Smooth muscle cell (in vitro differentiated cells): ENCODE data around the gene EIF5B. TPM values are rescaled to one million over a fixed set of nuclear protein-coding genes. Genes with fewer than 3 reads are reported as not detected.
"Not testable (repeated sequence)": the region's sequence is repeated elsewhere in the genome, so short reads cannot be mapped to it uniquely, and the experiment has no call there.

Experiments used
- DNase-seq: peaks from one replicate; lab custom pipeline; 2025; ENCODE audit not compliant: unreplicated experiment; lab: John Stamatoyannopoulos, UW
- H2AFZ ChIP-seq: fragments of 200-600 bp; sonication (generic); 2 replicates; pipeline ENCODE4 v1.6.0; 2016; ENCODE audit warnings: antibody characterized with exemption, low read depth, mild to moderate bottlenecking
- H3F3A ChIP-seq: fragments of 200-600 bp; sonication (generic); 2 replicates; pipeline ENCODE4 v1.6.0; 2017; ENCODE audit warnings: antibody characterized with exemption, low read depth
- H3K27ac ChIP-seq: fragments of 200-600 bp; sonication (generic); 2 replicates; pipeline ENCODE4 v1.5.1; 2016; ENCODE audit warnings: low read depth, mild to moderate bottlenecking
- H3K27me3 ChIP-seq: fragments of 200-600 bp; sonication (generic); 2 replicates; pipeline ENCODE4 v1.6.1; 2016; ENCODE audit warnings: low read depth, mild to moderate bottlenecking
- H3K36me3 ChIP-seq: fragments of 200-600 bp; sonication (generic); 2 replicates; pipeline ENCODE4 v1.5.1; 2016; ENCODE audit warnings: low read depth
- H3K4me1 ChIP-seq: fragments of 200-600 bp; sonication (generic); 2 replicates; pipeline ENCODE4 v1.5.1; 2016; ENCODE audit warnings: low read depth
- H3K4me2 ChIP-seq: fragments of 200-600 bp; sonication (generic); 2 replicates; pipeline ENCODE4 v1.6.0; 2016; ENCODE audit warnings: mild to moderate bottlenecking
- H3K4me3 ChIP-seq: fragments of 200-600 bp; sonication (generic); 2 replicates; pipeline ENCODE4 v1.5.1; 2016; ENCODE audit warnings: mild to moderate bottlenecking
- H3K79me2 ChIP-seq: fragments of 200-600 bp; sonication (generic); 2 replicates; pipeline ENCODE4 v1.6.0; 2016; ENCODE audit warnings: low read depth, mild to moderate bottlenecking
- H3K9ac ChIP-seq: fragments of 200-600 bp; sonication (generic); 2 replicates; pipeline ENCODE4 v1.6.0; 2016; ENCODE audit warnings: low read depth
- H3K9me3 ChIP-seq: fragments of 200-600 bp; sonication (generic); replicated peaks from 2 replicates; pipeline ENCODE4 v1.5.1; 2016; ENCODE audit warnings: low read depth
- H4K20me1 ChIP-seq: fragments of 200-600 bp; sonication (generic); 2 replicates; pipeline ENCODE4 v1.6.0; 2016; ENCODE audit warnings: low read depth
- WGBS: methylation state at CpG from one replicate; pipeline ENCODE4 v1.1.7; 2016; ENCODE audit warnings: low lambda C conversion rate; 5-methylcytosine and 5-hydroxymethylcytosine counted together
- polyA plus RNA-seq: library from polyadenylated mRNA; unstranded; fragments of >200 nt; fragmentation: Nextera tagmentation; extraction: Ambion mirVana; gene quantifications from 2 replicates; pipeline ENCODE4 v1.2.1, GENCODE V29; 2016
- total RNA-seq: library from RNA; depleted of rRNA; stranded (reverse); fragments of >200 nt; gene quantifications from 2 replicates; pipeline ENCODE4 v1.2.3, GENCODE V29; 2014
- TF ChIP-seq, protein P1 (sequence below): fragments of 200-600 bp; sonication (generic); IDR thresholded peaks from 2 replicates; pipeline ENCODE4 v1.5.1; 2017; ENCODE audit warnings: borderline replicate concordance, mild to moderate bottlenecking, antibody characterized with exemption; ENCODE audit not compliant: insufficient read depth, poor library complexity, severe bottlenecking

The EIF5B gene
- total and polyA plus RNA-seq, 2 experiments from 2014 or later = 17.1 to 23.3 TPM

DNA sequence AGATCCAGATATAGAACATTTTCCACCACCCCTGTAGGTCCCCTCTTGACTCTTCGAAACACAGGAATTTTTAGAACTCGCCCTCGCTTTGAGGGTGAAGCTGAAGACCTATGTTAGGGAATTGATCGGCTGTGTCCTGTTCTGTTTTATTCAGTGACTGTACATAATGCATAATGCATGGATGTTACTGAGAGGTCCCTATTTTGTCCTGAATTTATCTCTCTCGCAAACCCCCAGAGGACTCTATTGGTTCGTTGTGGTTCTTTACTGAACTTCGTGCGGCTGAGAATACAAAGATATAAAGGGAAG, 431 bp upstream of the EIF5B start:
- TF ChIP-seq, protein P1, sequence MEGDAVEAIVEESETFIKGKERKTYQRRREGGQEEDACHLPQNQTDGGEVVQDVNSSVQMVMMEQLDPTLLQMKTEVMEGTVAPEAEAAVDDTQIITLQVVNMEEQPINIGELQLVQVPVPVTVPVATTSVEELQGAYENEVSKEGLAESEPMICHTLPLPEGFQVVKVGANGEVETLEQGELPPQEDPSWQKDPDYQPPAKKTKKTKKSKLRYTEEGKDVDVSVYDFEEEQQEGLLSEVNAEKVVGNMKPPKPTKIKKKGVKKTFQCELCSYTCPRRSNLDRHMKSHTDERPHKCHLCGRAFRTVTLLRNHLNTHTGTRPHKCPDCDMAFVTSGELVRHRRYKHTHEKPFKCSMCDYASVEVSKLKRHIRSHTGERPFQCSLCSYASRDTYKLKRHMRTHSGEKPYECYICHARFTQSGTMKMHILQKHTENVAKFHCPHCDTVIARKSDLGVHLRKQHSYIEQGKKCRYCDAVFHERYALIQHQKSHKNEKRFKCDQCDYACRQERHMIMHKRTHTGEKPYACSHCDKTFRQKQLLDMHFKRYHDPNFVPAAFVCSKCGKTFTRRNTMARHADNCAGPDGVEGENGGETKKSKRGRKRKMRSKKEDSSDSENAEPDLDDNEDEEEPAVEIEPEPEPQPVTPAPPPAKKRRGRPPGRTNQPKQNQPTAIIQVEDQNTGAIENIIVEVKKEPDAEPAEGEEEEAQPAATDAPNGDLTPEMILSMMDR = no peak
- Histone ChIP-seq H3K4me2 (peak overlapping the region; percentile 93), H3K27me3 (no peaks in the 10 kb centered on the region), H3K79me2 (peaks cover 79% of the 10 kb centered on the region), H3K9me3 (no peaks in the 10 kb centered on the region), H3K4me3 (peak overlapping the region; percentile 71), H3K36me3 (peaks cover 1% of the 10 kb centered on the region), H3F3A (no peaks in the 10 kb centered on the region), H2AFZ (peak overlapping the region; percentile 95), H3K9ac (peak overlapping the region; percentile 81), H4K20me1 (peaks cover 44% of the 10 kb centered on the region), H3K4me1 (peaks cover 18% of the 10 kb centered on the region), H3K27ac (peak overlapping the region; percentile 87)
- 3% methylated on average over 8 of the region's 8 CpGs for WGBS
- DNase-seq = no peak

- H3K4me2 ChIP-seq = peak overlapping the region; percentile 93
- no peaks in the 10 kb centered on the region for H3F3A ChIP-seq
- peaks cover 86% of the 10 kb centered on the region for H3K79me2 ChIP-seq
- no peaks in the 10 kb centered on the region for H3K9me3 ChIP-seq
- WGBS = 8% methylated on average over 17 of the region's 17 CpGs
- no peaks in the 10 kb centered on the region for H3K27me3 ChIP-seq
- peak overlapping the region; percentile 95 for H2AFZ ChIP-seq
- H3K4me3 ChIP-seq = peak overlapping the region; percentile 71
- DNase-seq = no peak
- H4K20me1 ChIP-seq = peaks cover 53% of the 10 kb centered on the region
- TF ChIP-seq, protein P1 = no peak
- peaks cover 18% of the 10 kb centered on the region for H3K4me1 ChIP-seq
- peak overlapping the region; percentile 87 for H3K27ac ChIP-seq
- H3K36me3 ChIP-seq = no peaks in the 10 kb centered on the region
- H3K9ac ChIP-seq = peak overlapping the region; percentile 81
These were observed 918 bp downstream of the EIF5B start for GRCh38 chr2:99338029-99338585.

GRCh38 chr2:99340669-99341236, 3.6 kb downstream of the EIF5B start:
- peaks cover 73% of the 10 kb centered on the region for H4K20me1 ChIP-seq
- DNase-seq = no peak
- H3K27me3 ChIP-seq = no peaks in the 10 kb centered on the region
- no peak overlapping the region for H3K4me3 ChIP-seq
- peaks cover 86% of the 10 kb centered on the region for H3K79me2 ChIP-seq
- H3K27ac ChIP-seq = peak overlapping the region; percentile 1
- TF ChIP-seq, protein P1 = no peak
- H3K4me1 ChIP-seq = peaks cover 10% of the 10 kb centered on the region
- no peak overlapping the region for H2AFZ ChIP-seq
- H3F3A ChIP-seq = no peaks in the 10 kb centered on the region
- no peak overlapping the region for H3K9ac ChIP-seq
- H3K9me3 ChIP-seq = no peaks in the 10 kb centered on the region
- H3K36me3 ChIP-seq = no peaks in the 10 kb centered on the region
- WGBS = 91% methylated on average over 8 of the region's 8 CpGs
- no peak overlapping the region for H3K4me2 ChIP-seq

- peaks cover 100% of the 10 kb centered on the region for H3K79me2 ChIP-seq
- no peaks in the 10 kb centered on the region for H3K36me3 ChIP-seq
- TF ChIP-seq, protein P1 = no peak
- peaks cover 90% of the 10 kb centered on the region for H4K20me1 ChIP-seq
- no peak overlapping the region for H3K4me3 ChIP-seq
- no peak overlapping the region for H3K4me2 ChIP-seq
- H3F3A ChIP-seq = no peaks in the 10 kb centered on the region
- H3K4me1 ChIP-seq = peaks cover 10% of the 10 kb centered on the region
- H3K9ac ChIP-seq = no peak overlapping the region
- no peak overlapping the region for H2AFZ ChIP-seq
- H3K27me3 ChIP-seq = no peaks in the 10 kb centered on the region
- no peak overlapping the region for H3K27ac ChIP-seq
- H3K9me3 ChIP-seq = no peaks in the 10 kb centered on the region
- 96% methylated on average over 2 of the region's 2 CpGs for WGBS
- no peak for DNase-seq
These were observed 5.3 kb downstream of the EIF5B start for GRCh38 chr2:99342536-99342935.

DNA sequence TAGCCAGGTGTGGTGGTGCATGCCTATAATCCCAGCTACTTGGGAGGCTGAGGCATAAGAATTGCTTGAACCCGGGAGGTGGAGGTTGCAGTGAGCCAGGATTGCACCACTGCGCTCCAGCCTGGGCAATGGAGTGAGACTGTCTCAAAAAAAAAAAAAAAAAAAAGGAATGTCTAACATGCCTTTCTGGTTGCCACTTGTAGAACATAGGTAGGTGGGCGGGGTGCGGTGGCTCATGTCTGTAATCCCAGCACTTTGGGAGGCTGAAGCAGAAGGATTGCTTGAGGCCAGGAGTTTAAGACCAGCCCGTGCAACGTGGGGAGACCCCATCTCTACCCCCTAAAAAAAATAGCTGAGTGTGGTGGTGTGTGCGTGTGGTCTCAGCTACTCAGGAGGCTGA, 8.3 kb downstream of the EIF5B start:
- not testable (repeated sequence) for H3K27me3 ChIP-seq, H3K9me3 ChIP-seq, DNase-seq, H3K4me2 ChIP-seq, H2AFZ ChIP-seq, H3K4me3 ChIP-seq, H3K9ac ChIP-seq, H3F3A ChIP-seq, H3K27ac ChIP-seq, H3K4me1 ChIP-seq, H3K36me3 ChIP-seq
- 96% methylated on average over 7 of the region's 7 CpGs for whole genome bisulfite sequencing
- Histone ChIP-seq H3K79me2 (peaks cover 100% of the 10 kb centered on the region), H4K20me1 (peaks cover 99% of the 10 kb centered on the region)
